ENCODE results near the gene HDHD5. TPM values are rescaled to one million over a fixed set of nuclear protein-coding genes. Genes with fewer than 3 reads are reported as not detected.
"Not testable (repeated sequence)": the region's sequence is repeated elsewhere in the genome, so short reads cannot be mapped to it uniquely, and the experiment has no call there.

Gene HDHD5
- total RNA-seq, 2 donors from 2014 or later = 39.4 to 53.0 TPM

DNA sequence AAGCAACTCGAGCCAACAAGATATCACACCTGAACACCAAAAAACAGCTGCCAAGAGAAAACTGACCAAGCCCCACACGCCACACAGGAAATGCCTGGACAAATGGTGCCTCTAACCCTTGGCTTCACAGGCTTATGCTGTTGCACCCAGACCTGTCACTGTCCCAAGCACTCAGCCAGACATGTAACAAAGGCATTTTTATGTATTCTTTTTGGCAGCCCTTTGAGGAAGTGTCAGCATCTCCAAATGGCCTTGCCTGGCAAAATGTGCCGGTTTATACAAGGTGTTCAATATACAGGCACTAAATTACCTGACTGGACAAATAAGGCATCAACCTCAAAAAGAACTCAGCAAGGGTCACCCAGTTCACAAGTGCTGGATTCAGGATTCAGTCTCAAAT lies 6.1 kb downstream of the HDHD5 start:
- H3K36me3 Mint-ChIP-seq (ENCODE audit: low read depth) = peaks cover 2% of the 10 kb centered on the region
- no peaks in the 10 kb centered on the region for H3K27me3 Mint-ChIP-seq (ENCODE audit: insufficient read depth)
- H3K9me3 ChIP-seq (ENCODE audit: control insufficient read depth, low read length) = no peaks in the 10 kb centered on the region
- no peak overlapping the region for H3K9ac ChIP-seq (ENCODE audit: extremely low read depth, low read length, poor library complexity, severe bottlenecking)
- H3K4me1 ChIP-seq (ENCODE audit: control insufficient read depth, insufficient read depth, low read length) = no peaks in the 10 kb centered on the region
- H3K27ac ChIP-seq (ENCODE audit: low read depth, low read length) = no peak overlapping the region
- no peak overlapping the region for H3K27ac Mint-ChIP-seq
- no peak for DNase-seq
- no peaks in the 10 kb centered on the region for H3K27me3 ChIP-seq (ENCODE audit: control insufficient read depth, insufficient read depth, low read length, poor library complexity, severe bottlenecking)
- WGBS, 2 experiments (ENCODE audit: insufficient coverage in 1 of 2, insufficient read length in 1 of 2) = 90 to 91% methylated on average over 1 to 3 of the region's 3 CpGs
- H3K9me3 Mint-ChIP-seq = no peaks in the 10 kb centered on the region
- no peak overlapping the region for H3K4me3 ChIP-seq (ENCODE audit: low read length)
- no peak overlapping the region for H3K4me3 Mint-ChIP-seq
- H3K4me1 Mint-ChIP-seq = peaks cover 7% of the 10 kb centered on the region
- H3K36me3 ChIP-seq (ENCODE audit: control insufficient read depth, insufficient read depth, low read length) = peaks cover 11% of the 10 kb centered on the region
- TF ChIP-seq, protein P1, sequence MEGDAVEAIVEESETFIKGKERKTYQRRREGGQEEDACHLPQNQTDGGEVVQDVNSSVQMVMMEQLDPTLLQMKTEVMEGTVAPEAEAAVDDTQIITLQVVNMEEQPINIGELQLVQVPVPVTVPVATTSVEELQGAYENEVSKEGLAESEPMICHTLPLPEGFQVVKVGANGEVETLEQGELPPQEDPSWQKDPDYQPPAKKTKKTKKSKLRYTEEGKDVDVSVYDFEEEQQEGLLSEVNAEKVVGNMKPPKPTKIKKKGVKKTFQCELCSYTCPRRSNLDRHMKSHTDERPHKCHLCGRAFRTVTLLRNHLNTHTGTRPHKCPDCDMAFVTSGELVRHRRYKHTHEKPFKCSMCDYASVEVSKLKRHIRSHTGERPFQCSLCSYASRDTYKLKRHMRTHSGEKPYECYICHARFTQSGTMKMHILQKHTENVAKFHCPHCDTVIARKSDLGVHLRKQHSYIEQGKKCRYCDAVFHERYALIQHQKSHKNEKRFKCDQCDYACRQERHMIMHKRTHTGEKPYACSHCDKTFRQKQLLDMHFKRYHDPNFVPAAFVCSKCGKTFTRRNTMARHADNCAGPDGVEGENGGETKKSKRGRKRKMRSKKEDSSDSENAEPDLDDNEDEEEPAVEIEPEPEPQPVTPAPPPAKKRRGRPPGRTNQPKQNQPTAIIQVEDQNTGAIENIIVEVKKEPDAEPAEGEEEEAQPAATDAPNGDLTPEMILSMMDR (conservative IDR thresholded peaks at IDR 0.05) = no peak

DNA sequence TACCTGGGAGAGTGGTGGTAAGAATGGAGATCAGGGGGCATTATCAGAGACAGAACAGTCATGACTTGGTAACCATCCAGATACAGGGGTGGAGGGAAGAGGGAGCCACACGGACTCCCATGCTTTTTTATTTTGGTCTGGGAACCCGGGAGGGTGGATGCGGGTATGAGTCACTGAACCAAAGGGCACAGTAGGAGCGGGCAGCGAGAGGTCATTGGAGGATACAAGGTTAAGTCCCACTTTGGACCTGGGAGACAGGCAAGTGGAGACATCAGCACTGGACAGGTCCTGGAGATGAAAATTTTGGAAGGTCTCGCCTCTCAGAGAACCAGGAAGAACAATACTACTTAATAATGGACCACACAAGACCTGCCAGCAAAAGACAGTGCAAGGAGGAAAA lies 6.7 kb downstream of the HDHD5 start:
- WGBS, 2 experiments (ENCODE audit: insufficient coverage in 1 of 2, insufficient read length in 1 of 2) = 87 to 95% methylated on average over 6 of the region's 6 CpGs
- H3K4me3 ChIP-seq (ENCODE audit: low read length) = no peak overlapping the region
- no peak overlapping the region for H3K27ac ChIP-seq (ENCODE audit: low read depth, low read length)
- Mint-ChIP-seq H3K4me1 (peaks cover 7% of the 10 kb centered on the region), H3K36me3 (ENCODE audit: low read depth) (peaks cover 8% of the 10 kb centered on the region), H3K4me3 (no peak overlapping the region), H3K27ac (no peak overlapping the region), H3K27me3 (ENCODE audit: insufficient read depth) (no peaks in the 10 kb centered on the region), H3K9me3 (no peaks in the 10 kb centered on the region)
- no peaks in the 10 kb centered on the region for H3K27me3 ChIP-seq (ENCODE audit: control insufficient read depth, insufficient read depth, low read length, poor library complexity, severe bottlenecking)
- H3K4me1 ChIP-seq (ENCODE audit: control insufficient read depth, insufficient read depth, low read length) = no peaks in the 10 kb centered on the region
- TF ChIP-seq, protein P1 (conservative IDR thresholded peaks at IDR 0.05) = no peak
- H3K9me3 ChIP-seq (ENCODE audit: control insufficient read depth, low read length) = no peaks in the 10 kb centered on the region
- no peak overlapping the region for H3K9ac ChIP-seq (ENCODE audit: extremely low read depth, low read length, poor library complexity, severe bottlenecking)
- no peak for DNase-seq
- H3K36me3 ChIP-seq (ENCODE audit: control insufficient read depth, insufficient read depth, low read length) = peaks cover 13% of the 10 kb centered on the region

DNA sequence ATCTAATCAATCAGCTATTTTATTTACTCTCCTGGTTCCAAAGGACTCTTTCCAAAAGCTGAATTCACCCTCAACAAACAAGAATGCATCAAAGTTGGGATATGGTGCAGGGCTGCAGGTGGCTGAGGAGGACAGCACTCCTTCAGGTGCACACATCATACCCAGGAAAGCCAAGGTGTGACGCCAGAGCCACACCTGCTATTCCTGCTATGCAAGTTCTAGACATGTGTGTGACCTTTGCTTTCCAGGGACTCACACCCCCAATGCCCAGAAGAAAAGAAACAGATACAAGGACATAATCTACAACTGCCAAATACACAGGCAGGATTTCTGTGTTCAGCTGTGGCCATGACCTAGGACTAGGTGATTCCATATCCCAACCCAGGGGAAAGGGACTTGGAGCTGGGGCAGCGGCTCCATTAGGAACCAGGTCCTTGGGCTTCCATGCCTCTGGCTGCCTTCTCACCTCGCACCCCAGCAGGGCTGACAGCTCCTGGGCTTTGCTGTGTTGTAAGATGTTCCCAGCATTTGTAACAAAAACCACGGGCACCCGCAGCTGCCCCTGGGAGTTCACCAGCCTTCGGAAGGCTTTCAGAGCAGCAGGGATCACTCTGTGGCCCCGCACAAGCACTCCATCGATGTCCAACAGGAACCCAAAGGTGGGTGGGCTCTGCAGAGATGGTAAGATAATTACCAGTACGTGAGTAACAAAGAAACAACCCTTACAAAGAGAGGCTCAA lies 9.8 kb downstream of the HDHD5 start:
- Mint-ChIP-seq H3K4me3 (no peak overlapping the region), H3K27ac (no peak overlapping the region), H3K27me3 (ENCODE audit: insufficient read depth) (no peaks in the 10 kb centered on the region), H3K4me1 (peaks cover 5% of the 10 kb centered on the region), H3K36me3 (ENCODE audit: low read depth) (peaks cover 14% of the 10 kb centered on the region), H3K9me3 (no peaks in the 10 kb centered on the region)
- peaks cover 23% of the 10 kb centered on the region for H3K36me3 ChIP-seq (ENCODE audit: control insufficient read depth, insufficient read depth, low read length)
- H3K4me1 ChIP-seq (ENCODE audit: control insufficient read depth, insufficient read depth, low read length) = no peaks in the 10 kb centered on the region
- no peak overlapping the region for H3K4me3 ChIP-seq (ENCODE audit: low read length)
- WGBS, 2 experiments (ENCODE audit: insufficient coverage in 1 of 2, insufficient read length in 1 of 2) = 95 to 97% methylated on average over 7 to 9 of the region's 9 CpGs
- no peak for DNase-seq
- no peak overlapping the region for H3K27ac ChIP-seq (ENCODE audit: low read depth, low read length)
- H3K27me3 ChIP-seq (ENCODE audit: control insufficient read depth, insufficient read depth, low read length, poor library complexity, severe bottlenecking) = no peaks in the 10 kb centered on the region
- TF ChIP-seq, protein P1 (conservative IDR thresholded peaks at IDR 0.05) = no peak
- H3K9ac ChIP-seq (ENCODE audit: extremely low read depth, low read length, poor library complexity, severe bottlenecking) = no peak overlapping the region
- no peaks in the 10 kb centered on the region for H3K9me3 ChIP-seq (ENCODE audit: control insufficient read depth, low read length)

GRCh38 chr22:17147458-17147857 lies 11.6 kb downstream of the HDHD5 start:
- not testable (repeated sequence) for H3K4me3 Mint-ChIP-seq; H3K27me3 Mint-ChIP-seq (ENCODE audit: insufficient read depth); H3K9ac ChIP-seq (ENCODE audit: extremely low read depth, low read length, poor library complexity, severe bottlenecking); H3K4me1 ChIP-seq (ENCODE audit: control insufficient read depth, insufficient read depth, low read length); H3K9me3 Mint-ChIP-seq; H3K27me3 ChIP-seq (ENCODE audit: control insufficient read depth, insufficient read depth, low read length, poor library complexity, severe bottlenecking); H3K4me3 ChIP-seq (ENCODE audit: low read length); H3K9me3 ChIP-seq (ENCODE audit: control insufficient read depth, low read length); DNase-seq; H3K27ac Mint-ChIP-seq; H3K27ac ChIP-seq (ENCODE audit: low read depth, low read length); H3K4me1 Mint-ChIP-seq
- peaks cover 33% of the 10 kb centered on the region for H3K36me3 ChIP-seq (ENCODE audit: control insufficient read depth, insufficient read depth, low read length)
- WGBS, 2 experiments (ENCODE audit: insufficient coverage in 1 of 2, insufficient read length in 1 of 2) = 92 to 95% methylated on average over 30 of the region's 30 CpGs
- H3K36me3 Mint-ChIP-seq (ENCODE audit: low read depth) = peaks cover 26% of the 10 kb centered on the region

Measured in endodermal cell (in vitro differentiated cells).